ENCODE results near the gene COL10A1. TPM values are rescaled to one million over a fixed set of nuclear protein-coding genes. Genes with fewer than 3 reads are reported as not detected.

Gene COL10A1
- total RNA-seq, 4 donors from 2014 or later, result not detected

DNA sequence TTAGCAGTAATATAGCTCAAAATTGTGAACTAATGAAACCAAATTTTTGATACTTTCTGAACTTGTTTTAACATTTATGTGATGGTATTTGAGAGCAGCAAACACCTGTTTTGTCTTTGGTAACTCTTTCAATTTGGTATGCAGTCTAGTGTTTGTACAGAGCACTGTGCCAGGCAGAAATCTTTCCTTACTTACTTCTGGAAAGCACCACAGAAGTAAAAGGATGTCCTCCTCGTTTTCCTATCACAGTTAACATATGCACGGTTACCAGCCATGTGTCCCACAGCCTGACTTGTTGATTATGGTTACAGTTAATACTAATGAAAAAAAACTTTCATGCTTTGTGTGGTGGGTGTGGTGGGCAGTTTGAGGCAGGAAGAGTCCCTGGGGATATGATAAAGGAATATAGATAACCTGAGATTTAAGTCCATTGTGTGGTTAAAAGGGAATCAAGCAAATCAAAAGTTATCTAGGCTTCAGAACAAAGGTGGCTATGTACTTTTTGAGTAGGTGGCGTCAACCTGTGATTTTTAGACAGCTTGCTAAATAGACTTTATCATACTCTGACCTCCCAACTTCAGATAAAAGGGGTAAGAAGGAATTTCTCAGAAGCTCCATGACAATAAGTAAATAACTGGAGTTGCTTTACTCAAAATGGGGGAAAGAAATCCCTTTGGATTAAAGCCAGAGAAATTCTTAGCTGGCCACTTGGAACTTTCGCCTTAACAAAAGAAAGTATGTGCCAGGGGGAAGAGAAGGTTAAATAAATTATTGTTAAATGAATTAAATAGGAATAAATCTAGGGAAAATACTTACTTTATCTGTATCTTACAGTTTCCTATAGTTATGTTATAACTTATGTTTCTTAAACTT is 20.1 kb upstream of the COL10A1 start:
- WGBS, 2 donors, result 81 to 87% methylated on average over 4 of the region's 4 CpGs
- H3K4me3 ChIP-seq, result no peak overlapping the region
- intact Hi-C loops (cut with DNase I), result no loop called here

DNA sequence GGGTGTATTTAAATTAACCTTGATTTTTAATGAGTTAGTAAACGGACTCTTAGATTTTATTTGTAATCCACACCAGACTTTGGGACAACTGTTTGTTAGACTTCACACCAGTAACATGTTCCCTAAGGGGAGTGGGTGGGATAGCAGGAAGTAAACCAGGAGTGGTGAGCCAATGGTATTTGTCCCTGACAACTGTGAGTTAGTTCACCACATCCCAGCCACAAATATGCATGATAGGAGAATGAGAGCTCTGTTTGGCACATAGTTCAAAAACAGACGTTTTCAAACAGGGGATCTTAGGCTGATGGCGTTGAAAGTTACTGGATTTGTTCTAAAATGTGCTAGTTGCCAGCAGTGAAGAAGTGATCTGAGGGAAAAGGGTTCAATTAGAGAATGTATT is 18.7 kb upstream of the COL10A1 start:
- Histone ChIP-seq H3K4me1 (no peaks in the 10 kb centered on the region), H3K27ac (no peak overlapping the region), H3K9me3 (no peaks in the 10 kb centered on the region), H3K36me3 (no peaks in the 10 kb centered on the region), H3K27me3 (no peaks in the 10 kb centered on the region), H3K4me3 (no peak overlapping the region)
- TF ChIP-seq CTCF (IDR thresholded peaks at IDR 0.05) (no peak), POLR2A (IDR thresholded peaks at IDR 0.05) (no peak)
- DNase-seq, result no peak
- intact Hi-C loops (cut with DNase I), result no loop called here
- WGBS, 2 donors, result 70 to 78% methylated on average over 3 of the region's 3 CpGs

More for the DNA sequence above, 20.1 kb upstream of the COL10A1 start:
- no peaks in the 10 kb centered on the region for H3K4me1 ChIP-seq
- H3K36me3 ChIP-seq, result peaks cover 0 to 4% (median 0%) of the 10 kb centered on the region in 3 donors
- no peak overlapping the region for H3K27ac ChIP-seq
- no peak for DNase-seq
- no peaks in the 10 kb centered on the region for H3K27me3 ChIP-seq
- H3K9me3 ChIP-seq, result no peaks in the 10 kb centered on the region
- TF ChIP-seq POLR2A (IDR thresholded peaks at IDR 0.05) (no peak), CTCF (IDR thresholded peaks at IDR 0.05) (no peak)

DNA sequence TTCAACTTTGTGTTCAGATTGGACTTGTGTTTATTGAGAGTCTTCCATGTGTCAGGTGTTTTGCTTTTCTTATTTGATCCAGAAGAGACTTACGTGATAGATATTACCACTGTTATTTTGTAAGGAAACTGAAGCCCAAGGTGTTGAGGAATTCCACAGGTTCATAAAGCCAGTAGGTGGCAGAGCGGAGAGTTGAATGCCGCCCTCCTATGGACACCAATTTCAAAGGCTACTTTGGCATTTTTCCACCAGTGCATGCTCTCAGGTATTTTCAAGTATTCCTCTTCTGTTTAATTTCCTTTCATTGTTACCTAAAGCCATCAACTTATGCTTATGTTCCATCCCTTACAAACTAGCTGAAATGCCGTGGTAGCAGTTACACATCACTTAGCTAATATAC is 14.0 kb upstream of the COL10A1 start:
- TF ChIP-seq POLR2A (IDR thresholded peaks at IDR 0.05), result no peak
- TF ChIP-seq CTCF (IDR thresholded peaks at IDR 0.05), result no peak

DNA sequence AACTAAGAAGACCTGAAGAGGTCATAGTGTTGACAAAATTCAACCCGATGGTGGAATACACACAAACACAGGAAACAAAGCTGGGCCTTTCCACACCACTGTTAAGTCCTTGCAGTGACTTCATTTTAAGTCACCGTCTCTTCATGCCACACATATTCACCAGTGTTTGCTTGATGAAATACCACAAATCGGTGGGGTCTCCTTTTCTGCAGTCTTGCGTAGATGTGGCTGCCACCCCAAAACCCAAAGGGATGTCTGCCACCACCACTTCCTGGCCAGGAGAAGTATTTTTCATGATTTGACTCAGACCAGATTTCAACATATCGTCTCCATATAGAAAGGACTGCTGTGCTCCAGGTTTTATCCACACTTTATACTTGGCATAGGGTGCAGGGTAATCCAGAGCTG is 11.0 kb upstream of the COL10A1 start:
- 71 to 78% methylated on average over 5 of the region's 5 CpGs for WGBS, 2 donors
- TF ChIP-seq CTCF (IDR thresholded peaks at IDR 0.05) (no peak), POLR2A (IDR thresholded peaks at IDR 0.05) (no peak)
- intact Hi-C loops (cut with DNase I), result no loop called here

More for the DNA sequence above, 14.0 kb upstream of the COL10A1 start:
- DNase-seq, result no peak
- 87% methylated on average over 4 of the region's 4 CpGs for WGBS, 2 donors
- Histone ChIP-seq H3K4me1 (no peaks in the 10 kb centered on the region), H3K27me3 (no peaks in the 10 kb centered on the region), H3K36me3 (no peaks in the 10 kb centered on the region), H3K27ac (no peak overlapping the region), H3K4me3 (no peak overlapping the region), H3K9me3 (no peaks in the 10 kb centered on the region)
- intact Hi-C loops (cut with DNase I), result no loop called here

DNA sequence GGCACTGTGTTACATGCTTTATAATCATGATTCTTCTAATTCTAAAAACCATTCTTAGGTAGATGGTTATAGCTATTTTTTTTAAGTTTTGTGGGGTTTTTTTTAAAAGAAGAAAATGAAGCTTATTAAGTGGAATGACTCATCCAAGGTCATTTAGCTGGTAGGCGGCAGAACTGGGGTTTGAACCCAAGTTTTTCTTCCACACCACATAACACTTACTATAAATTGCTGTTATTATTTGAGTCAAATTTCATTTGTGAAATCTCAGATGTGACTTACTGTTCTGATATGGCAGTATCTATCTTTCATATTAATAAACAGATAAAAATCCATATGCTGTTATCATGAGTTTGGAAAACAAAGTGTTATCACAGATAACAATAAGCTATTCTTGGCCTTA is 10.4 kb upstream of the COL10A1 start:
- no peak for DNase-seq
- intact Hi-C loops (cut with DNase I), result no loop called here
- Histone ChIP-seq H3K27ac (no peak overlapping the region), H3K4me3 (no peak overlapping the region), H3K27me3 (no peaks in the 10 kb centered on the region), H3K36me3 (peaks cover 0 to 11% (median 0%) of the 10 kb centered on the region in 3 donors), H3K9me3 (no peaks in the 10 kb centered on the region), H3K4me1 (no peaks in the 10 kb centered on the region)
- TF ChIP-seq POLR2A (IDR thresholded peaks at IDR 0.05) (no peak), CTCF (IDR thresholded peaks at IDR 0.05) (no peak)
- WGBS, 2 donors, result 77 to 86% methylated on average over 1 of the region's 1 CpG

More for the DNA sequence above, 11.0 kb upstream of the COL10A1 start:
- Histone ChIP-seq H3K4me1 (no peaks in the 10 kb centered on the region), H3K27me3 (no peaks in the 10 kb centered on the region), H3K27ac (no peak overlapping the region), H3K36me3 (peaks cover 0 to 11% (median 0%) of the 10 kb centered on the region in 3 donors), H3K9me3 (no peaks in the 10 kb centered on the region), H3K4me3 (no peak overlapping the region)
- DNase-seq, result no peak

Data from esophagus squamous epithelium (tissue), 5 donors.